NCI-H1930 (cell line): Measurements from ENCODE around the gene CIDEB.
"Not testable (repeated sequence)": the region's sequence is repeated elsewhere in the genome, so short reads cannot be mapped to it uniquely, and the experiment has no call there.

Experiments used
- DNase-seq, 2 experiments: peaks; one replicate each; lab custom pipeline; 2025; lab: John Stamatoyannopoulos, UW

Gene CIDEB

GRCh38 chr14:24332268-24332993 is 24.7 kb upstream of the CIDEB start:
- DNase-seq, result peak; percentile 29 to 55

- no peak for DNase-seq
These were observed 24.0 kb upstream of the CIDEB start for GRCh38 chr14:24331731-24332267.

GRCh38 chr14:24330973-24331674 is 23.3 kb upstream of the CIDEB start:
- no peak for DNase-seq

- DNase-seq, result no peak
These were observed 22.0 kb upstream of the CIDEB start for GRCh38 chr14:24329736-24330135.

GRCh38 chr14:24329073-24329663 is 21.4 kb upstream of the CIDEB start:
- no peak for DNase-seq

- DNase-seq, result not testable (repeated sequence)
These were observed 20.1 kb upstream of the CIDEB start for GRCh38 chr14:24327914-24328313.

GRCh38 chr14:24327303-24327702 is 19.5 kb upstream of the CIDEB start:
- no peak for DNase-seq

GRCh38 chr14:24325963-24326362 is 18.2 kb upstream of the CIDEB start:
- no peak for DNase-seq

- DNase-seq, result no peak
These were observed 17.3 kb upstream of the CIDEB start for GRCh38 chr14:24325041-24325530.

- no peak for DNase-seq
These were observed 16.2 kb upstream of the CIDEB start for GRCh38 chr14:24324024-24324423.

- no peak for DNase-seq
These were observed 15.6 kb upstream of the CIDEB start for GRCh38 chr14:24323341-24323740.

GRCh38 chr14:24322672-24323071 is 14.9 kb upstream of the CIDEB start:
- DNase-seq, result no peak

- no peak for DNase-seq
These were observed 13.6 kb upstream of the CIDEB start for GRCh38 chr14:24321212-24321975.

GRCh38 chr14:24317141-24317928 is 9.6 kb upstream of the CIDEB start:
- DNase-seq, result no peak

GRCh38 chr14:24316597-24316950 is 8.8 kb upstream of the CIDEB start:
- no peak for DNase-seq

- DNase-seq, result no peak
These were observed 8.2 kb upstream of the CIDEB start for GRCh38 chr14:24315807-24316596.

GRCh38 chr14:24315243-24315806 is 7.5 kb upstream of the CIDEB start:
- no peak for DNase-seq

- DNase-seq, result no peak
These were observed 6.8 kb upstream of the CIDEB start for GRCh38 chr14:24314377-24315193.

GRCh38 chr14:24313913-24314312 is 6.1 kb upstream of the CIDEB start:
- no peak for DNase-seq
